NCI-H2107 (cell line): ENCODE measurements around the gene MMP25.

Experiments
- DNase-seq: peaks from one replicate; lab custom pipeline; 2025; lab: John Stamatoyannopoulos, UW

Gene MMP25

DNA sequence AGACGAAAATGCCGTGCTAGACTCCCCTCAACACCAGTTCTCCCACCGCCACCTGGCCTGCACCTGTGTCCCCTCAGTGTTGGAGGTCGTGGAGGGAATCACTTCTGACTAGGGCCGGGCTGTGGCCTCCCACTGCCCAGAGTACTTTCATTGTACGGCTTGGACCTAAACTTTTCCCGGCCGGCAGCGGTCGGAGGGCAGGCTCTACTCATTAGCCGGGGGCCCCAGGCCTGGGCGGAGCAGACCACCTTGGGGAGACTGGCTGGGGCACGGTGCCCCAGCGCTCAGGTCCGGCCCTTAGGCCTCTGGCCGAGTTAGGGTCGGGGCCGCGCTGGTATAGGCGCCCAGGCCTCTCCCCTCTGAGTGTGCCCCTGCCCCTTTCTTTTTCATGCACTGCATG is 29.0 kb upstream of the MMP25 start:
- DNase-seq, result no peak

DNA sequence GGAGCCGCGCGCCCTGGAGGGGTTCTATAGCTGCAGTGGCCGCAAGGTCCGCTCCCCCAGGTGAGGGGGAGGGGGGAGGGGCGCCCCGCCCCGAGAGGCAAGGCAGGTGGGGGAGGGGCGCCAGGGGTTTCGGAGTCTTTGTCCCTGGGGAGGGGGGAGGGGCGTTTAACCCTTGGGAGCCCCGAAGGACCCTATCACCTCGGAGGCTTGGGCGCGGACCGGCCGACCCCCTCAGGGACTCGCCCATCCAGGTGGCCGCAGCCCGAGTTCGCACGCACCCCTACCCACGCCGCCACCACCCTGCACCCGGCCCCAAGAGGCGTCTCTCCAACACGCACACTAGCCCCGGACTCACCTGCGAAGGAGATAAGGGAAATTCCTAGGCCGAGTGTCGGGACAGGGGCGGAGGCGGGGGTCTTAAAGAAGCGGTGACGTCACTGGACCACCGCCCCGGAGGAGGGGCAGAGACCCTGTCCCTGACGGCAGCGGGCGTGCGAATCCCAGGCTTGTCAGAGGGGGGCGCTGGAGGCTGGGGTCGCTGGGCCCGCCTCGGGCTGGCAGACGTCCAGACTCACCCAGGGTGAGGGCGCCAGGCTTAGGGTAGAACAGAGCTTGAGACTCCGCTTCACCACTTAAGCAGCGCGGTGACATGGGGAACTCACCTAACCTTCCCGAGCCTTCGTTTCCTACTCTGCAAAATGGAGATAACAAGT is 28.4 kb upstream of the MMP25 start, which contains the start of gene CLDN6:
Gene CLDN6, minus strand, starts transcription at position 390 of the 713 bp plus-strand sequence. CDS start 2,162 bp downstream, outside the sequence.
- DNase-seq, result no peak

DNA sequence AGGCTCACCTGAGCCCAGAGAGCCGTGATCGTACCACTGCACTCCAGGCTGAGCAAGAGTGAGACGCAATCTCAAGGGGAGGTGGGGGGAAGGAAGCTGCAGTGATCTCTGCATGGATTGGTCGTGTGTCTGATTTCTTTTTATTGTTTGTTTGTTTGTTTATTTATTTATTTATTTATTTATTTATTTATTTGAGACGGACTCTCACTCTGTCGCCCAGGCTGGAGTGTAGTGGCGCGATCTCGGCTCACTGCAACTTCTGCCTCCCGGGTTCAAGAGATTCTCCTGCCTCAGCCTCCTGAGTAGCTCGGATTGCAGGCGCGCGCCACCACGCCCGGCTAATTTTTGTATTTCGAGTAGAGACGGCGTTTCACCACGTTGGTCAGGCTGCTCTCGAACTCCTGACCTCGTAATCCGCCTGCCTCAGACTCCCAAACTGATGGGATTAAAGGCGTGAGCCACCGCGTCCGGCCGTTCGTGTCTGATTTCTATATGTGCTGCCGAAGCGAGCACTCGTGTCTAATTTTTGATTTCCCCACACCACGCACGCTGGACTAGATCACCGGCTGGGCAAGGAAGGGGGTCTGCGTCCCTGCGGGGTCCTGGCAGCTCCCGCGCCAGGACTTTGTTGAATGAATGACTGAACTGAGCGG is 26.6 kb upstream of the MMP25 start:
- DNase-seq, result no peak

DNA sequence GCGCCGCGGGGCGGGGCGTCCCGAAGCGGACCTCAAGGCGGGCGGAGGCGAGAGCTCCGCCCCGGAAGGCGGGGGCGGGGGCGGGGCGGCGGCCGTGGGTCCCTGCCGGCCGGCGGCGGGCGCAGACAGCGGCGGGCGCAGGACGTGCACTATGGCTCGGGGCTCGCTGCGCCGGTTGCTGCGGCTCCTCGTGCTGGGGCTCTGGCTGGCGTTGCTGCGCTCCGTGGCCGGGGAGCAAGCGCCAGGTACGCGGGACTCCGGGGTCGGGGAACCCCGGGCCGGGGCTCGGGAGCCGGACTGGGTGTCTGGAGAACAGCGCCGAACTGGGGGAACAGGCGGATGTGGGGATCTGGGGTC is 26.1 kb upstream of the MMP25 start, which contains the start of gene TNFRSF12A:
Gene TNFRSF12A, plus strand, starts transcription at position 122 of the 357 bp plus-strand sequence. Its CDS starts 30 bp downstream, at position 152.
- DNase-seq, result peak; percentile 43

DNA sequence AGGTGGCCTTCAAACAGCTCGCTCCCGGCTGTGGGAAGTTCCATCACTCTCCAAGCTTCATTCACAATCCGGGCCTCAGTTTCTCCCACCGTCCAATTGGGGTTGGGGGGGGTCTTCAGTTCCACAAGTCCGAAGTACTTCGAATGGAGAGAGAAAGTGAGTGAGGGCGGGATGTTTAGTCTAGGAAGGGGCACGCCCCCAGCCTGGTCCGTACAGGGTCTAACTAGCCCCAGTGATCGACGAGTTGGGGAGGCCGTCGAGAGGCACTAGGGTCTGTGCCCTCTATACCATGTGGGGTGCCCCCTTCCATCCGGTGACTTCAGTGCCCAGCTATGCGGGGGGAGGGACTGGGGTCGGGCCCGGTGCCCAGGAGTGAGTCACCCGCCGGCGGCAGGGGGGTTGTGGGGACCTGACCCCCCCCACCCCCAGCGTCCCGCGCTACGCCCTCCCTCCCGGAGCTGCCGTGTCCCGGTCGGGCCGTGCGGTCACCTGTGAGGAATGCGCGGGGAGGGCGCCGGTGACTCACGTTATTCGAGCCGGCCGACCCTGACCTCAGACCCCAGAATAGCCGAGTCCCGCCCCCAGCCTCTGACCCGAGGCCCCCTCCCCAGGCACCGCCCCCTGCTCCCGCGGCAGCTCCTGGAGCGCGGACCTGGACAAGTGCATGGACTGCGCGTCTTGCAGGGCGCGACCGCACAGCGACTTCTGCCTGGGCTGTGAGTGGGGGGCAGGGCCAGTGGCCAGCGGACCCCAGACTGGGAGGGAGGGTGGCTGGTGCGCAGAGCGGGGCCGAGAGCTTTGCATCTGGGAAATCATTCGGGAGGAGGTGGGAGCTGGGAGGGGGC is 25.5 kb upstream of the MMP25 start:
- no peak for DNase-seq

DNA sequence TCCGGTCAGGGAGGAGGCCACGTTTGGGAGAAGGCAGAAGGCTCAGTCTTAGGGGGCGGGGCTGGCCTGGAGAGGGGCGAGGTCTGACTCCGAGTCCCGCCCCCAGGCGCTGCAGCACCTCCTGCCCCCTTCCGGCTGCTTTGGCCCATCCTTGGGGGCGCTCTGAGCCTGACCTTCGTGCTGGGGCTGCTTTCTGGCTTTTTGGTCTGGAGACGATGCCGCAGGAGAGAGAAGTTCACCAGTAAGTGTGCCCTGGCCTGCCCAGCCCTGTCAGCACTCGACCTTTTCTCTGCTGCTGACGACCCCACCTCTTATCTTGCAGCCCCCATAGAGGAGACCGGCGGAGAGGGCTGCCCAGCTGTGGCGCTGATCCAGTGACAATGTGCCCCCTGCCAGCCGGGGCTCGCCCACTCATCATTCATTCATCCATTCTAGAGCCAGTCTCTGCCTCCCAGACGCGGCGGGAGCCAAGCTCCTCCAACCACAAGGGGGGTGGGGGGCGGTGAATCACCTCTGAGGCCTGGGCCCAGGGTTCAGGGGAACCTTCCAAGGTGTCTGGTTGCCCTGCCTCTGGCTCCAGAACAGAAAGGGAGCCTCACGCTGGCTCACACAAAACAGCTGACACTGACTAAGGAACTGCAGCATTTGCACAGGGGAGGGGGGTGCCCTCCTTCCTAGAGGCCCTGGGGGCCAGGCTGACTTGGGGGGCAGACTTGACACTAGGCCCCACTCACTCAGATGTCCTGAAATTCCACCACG is 24.7 kb upstream of the MMP25 start:
- no peak for DNase-seq

DNA sequence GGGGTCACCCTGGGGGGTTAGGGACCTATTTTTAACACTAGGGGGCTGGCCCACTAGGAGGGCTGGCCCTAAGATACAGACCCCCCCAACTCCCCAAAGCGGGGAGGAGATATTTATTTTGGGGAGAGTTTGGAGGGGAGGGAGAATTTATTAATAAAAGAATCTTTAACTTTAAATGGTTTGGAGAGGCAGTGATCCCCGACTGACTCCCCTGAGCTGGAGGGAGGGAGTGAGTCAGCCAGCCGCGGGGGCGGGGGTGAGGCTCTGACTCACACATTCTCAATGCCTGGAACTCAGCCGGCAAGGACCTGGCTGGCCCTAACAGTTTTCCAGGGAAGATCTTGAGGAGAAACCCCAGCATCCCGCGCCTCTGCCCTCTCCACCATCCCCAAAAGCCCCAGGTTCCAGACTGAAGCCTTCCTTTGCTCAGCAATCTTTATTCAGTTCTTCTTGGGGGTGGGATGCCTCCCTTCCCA is 24.1 kb upstream of the MMP25 start:
- no peak for DNase-seq

DNA sequence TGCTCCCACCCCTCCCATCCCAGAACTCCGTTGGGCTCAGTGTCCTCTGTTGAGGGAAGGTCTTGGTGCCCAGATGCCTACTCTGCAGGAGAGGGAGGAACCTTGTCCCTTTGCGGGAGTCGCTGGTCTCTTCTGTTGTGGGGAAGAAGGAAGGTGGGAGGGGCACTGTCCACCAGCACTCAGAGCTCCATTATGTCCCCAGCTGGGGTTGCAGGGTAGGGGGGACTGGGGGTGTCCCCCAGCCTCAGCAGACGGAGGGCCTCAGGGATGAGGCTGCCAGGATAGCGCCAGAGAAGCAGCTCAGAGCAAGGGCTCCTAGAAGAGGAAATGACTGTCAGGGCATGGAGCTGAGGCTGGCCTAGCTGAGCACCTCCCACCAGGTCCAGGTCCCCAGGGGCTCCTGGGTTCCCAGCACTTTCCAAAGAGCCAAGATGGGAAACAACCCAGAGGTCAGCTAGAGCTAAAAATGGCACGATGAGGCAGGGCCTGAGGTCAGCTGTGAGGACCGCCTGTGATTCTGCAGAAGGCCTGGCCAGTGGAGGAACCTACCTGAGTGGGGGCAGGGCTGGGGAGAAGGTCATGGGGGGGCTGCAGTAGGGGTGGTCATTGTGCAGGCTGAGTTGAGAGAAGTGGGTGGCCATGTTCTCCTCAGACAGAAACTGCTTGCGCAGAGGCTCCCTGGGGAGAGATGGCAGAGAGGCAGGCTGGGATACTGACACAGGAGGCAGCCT is 23.5 kb upstream of the MMP25 start:
- DNase-seq, result no peak

DNA sequence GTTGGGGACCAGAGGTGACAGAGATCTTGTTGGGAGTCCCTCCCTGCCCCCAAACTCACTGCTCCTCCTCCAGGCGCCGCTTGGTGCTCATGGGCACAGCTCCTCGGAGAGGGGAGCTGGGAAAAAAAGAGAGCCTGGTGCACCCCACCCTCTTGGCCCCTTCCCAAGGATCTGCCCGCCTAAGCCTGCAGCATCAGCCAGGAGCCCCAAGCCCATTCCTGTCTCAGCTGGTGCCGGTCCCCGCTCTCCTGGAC is 23.0 kb upstream of the MMP25 start:
- peak; percentile 32 for DNase-seq

DNA sequence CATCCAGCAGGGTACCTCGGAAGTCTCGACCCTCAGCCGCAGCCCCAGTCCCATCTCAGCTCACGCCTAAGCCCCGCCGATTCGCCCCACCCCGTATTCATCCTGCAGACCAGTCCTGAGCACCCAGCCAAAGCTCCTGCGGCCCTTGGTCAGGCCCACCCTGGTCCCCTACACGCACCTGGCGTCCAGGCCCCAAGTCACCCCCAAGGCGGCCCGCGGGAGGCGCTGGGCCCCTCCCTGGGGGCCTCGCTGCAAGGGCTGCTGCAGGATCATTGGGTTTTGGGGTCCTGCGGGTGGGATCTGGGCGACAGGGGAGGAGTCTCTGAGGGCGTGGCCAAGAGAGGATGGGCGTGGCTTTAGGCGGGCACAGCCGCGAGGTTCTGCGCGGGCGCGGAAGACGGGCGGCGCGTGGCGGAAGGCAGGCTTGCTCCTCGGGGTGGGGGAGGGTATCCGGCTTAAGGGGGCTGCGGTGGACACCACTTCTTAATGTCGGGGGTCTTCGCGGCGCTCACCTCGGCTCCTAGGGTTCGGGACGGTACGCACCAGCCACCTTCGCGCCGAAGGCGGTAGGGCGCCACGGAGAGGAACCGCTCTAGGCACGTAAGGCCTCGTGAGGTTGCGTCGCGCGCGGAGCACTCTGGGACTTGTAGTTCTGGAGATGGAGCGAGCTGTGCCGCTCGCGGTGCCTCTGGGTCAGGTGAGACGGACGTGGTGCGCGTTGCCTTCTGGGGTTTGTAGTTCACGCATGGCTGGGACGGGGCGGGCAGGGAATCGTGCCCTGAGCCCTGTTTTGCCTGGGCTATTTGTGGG is 22.5 kb upstream of the MMP25 start, which contains the start of the genes HCFC1R1 and THOC6:
Gene HCFC1R1, minus strand, starts transcription at position 274 of the 810 bp plus-strand sequence. Its CDS starts 1 bp downstream, at position 273.
Gene THOC6, plus strand, starts transcription at position 367 of the 810 bp plus-strand sequence. Its CDS starts 292 bp downstream, at position 659.
- DNase-seq, result peak; percentile 93

DNA sequence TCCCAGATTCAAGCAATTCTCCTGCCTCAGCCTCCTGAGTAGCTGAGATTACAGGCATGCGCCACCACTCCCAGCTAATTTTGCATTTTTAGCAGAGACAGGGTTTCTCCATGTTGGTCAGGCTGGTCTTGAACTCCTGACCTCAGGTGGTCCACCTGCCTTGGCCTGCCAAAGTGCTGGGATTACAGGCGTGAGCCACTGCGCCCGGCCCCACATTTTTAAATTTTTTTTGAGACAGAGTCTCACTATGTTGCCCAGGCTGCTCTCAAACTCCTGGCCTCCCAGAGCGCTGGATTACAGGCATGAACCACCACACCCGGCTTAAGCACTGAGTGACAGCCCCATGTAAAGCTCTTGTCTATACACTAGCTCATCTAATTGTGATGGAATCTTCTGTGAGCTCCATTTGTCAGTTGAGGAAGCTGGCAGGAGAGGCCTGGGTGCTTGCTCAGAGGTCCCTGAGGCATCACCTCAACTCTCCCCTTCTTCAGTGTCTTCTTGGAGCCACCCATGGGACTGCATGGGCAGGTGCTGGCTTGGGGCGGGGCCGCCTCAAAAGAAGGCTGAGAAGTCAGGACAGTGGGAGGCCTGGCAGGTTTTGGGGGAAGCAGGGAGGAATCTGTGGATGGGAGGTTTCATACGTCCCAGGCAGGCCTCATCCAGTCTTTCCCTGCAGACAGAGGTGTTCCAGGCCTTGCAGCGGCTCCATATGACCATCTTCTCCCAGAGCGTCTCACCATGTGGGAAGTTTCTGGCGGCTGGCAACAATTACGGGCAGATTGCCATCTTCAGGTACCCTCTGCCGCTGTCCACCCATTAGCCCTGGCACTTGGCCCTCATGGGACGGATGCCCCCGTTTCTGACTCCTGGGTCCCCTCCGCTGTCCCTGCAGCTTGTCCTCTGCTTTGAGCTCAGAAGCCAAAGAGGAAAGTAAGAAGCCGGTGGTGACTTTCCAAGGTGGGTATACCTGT is 21.0 kb upstream of the MMP25 start:
- no peak for DNase-seq

DNA sequence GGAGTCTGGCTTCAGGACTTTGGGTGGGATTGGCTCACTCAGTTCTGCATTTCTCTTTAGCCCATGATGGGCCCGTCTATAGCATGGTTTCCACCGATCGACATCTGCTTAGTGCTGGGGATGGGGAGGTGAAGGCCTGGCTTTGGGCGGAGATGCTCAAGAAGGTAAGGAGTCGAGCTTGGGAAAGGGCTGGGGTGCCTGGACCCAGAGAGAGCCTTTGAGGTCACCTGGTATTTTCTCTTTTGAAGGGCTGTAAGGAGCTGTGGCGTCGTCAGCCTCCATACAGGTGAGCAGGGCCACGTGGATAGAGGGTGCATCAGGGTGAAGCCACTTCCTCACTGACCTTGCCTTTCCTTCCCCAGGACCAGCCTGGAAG is 20.4 kb upstream of the MMP25 start:
- no peak for DNase-seq

DNA sequence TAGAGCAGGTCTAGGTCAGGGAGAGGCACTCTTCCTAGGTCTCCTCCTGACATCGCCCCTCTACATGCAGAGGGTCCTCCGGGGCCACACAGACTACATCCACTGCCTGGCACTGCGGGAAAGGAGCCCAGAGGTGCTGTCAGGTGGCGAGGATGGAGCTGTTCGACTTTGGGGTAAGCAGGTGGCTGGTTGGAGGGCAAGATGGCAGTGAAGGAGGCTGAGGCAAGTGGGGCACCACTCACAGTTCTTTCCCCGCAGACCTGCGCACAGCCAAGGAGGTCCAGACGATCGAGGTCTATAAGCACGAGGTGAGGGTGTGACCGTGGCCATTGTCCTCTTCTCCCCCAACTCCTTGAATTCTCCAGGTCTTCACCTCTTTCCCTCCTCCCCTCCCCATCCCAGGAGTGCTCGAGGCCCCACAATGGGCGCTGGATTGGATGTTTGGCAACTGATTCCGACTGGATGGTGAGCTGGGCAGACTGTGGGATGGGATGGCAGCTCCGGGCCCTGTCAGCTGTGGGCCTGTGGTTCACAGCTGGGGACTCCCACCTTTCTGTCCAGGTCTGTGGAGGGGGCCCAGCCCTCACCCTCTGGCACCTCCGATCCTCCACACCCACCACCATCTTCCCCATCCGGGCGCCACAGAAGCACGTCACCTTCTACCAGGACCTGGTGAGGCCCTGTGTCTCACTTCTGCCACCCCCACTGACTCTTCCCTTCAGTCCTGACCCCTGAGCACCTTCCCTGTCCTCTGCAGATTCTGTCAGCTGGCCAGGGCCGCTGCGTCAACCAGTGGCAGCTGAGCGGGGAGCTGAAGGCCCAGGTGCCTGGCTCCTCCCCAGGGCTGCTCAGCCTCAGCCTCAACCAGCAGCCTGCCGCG is 19.5 kb upstream of the MMP25 start:
- DNase-seq, result no peak

DNA sequence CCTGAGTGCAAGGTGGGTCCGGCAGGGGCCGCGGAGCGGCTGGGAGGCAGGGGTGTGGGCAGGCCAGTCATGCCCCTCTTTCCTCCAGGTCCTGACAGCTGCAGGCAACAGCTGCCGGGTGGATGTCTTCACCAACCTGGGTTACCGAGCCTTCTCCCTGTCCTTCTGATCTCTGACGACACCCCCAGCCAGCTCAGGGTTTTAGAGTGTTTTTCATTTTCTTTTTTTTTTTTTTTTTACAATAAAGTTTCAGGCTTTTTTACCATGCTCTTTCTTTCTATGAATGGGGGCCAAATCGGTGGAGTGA is 18.9 kb upstream of the MMP25 start:
- DNase-seq, result no peak

DNA sequence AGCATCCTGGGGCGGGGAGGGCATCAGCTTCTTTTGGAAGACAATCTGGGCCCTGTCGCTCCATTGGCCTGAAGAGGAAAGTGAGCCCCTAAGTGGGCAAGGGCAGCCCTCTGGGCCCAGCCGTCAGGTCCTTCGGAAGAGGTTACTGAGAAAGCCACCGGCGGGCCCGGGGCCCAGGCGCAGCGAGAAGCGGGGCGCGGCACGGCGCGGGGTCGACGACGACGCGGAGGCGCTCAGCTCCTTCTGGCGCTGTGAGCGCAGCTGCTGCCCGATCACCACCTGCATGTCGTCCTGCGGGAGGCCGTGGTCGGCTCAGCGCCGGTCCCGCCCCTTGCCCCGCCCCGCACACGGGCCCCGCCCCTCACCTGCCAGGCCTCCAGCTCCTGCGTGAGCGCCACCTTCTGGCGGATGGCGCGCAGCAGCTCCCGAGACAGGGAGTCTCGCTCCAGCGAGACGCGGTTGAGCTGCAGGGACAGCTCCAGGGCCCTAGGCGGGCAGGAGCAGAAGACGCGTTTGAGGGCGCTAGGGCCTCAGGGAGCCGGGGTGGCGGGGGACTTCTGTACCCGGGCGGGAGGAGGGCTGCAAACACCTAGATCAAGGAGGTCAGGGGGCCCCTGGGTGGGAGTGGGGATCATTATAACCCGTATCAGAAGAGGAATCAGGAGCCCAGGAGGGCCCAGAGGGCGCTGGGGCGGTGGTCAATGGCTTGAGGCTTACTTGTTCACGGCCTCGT is 18.2 kb upstream of the MMP25 start:
- peak; percentile 90 for DNase-seq

DNA sequence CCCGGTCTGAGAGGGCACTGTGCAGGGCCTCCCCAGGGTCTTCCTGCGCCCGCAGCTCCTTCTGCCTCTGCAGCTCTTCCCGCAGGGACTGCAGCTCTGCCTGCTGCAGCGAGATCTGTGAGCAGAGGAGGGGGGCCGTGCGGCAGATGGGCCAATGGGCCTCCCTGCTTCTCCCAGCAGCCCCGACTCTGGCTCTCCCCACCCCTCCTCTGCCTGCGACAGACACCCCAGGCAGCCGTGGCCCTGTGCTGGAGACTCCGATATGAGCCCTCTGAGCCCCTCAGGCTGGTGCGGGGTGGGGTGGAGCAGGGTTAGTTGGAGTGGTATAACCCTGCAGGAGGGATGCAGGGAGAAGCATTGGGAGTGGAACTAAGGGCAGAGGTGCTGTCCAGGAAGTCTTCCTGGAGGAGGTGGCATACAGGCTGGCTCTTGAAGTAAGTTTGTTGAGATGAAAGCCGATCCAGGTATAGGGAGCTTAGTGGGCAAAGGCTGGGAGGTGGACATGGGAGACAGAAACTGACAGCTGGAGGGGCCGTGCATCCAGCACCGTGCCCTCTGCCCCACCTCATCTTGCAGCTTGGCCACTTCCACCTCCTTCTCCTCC is 17.5 kb upstream of the MMP25 start:
- DNase-seq, result no peak
